GM20000 (cell line): Measurements from ENCODE around the gene SRSF7.
"Not testable (repeated sequence)": the region's sequence is repeated elsewhere in the genome, so short reads cannot be mapped to it uniquely, and the experiment has no call there.

Source experiments
- DNase-seq: peaks from one replicate; pipeline ENCODE4 v3.0.0; 2012; ENCODE audit warnings: low spot score
- TF ChIP-seq, protein P1 (sequence below): IDR thresholded peaks from 2 replicates; pipeline ENCODE4 v1.5.1; 2012; ENCODE audit warnings: mild to moderate bottlenecking, control low read depth; ENCODE audit errors: extremely low read depth, missing control alignments

The SRSF7 gene

GRCh38 chr2:38718601-38719000 is 32.6 kb downstream of the SRSF7 start:
- TF ChIP-seq, protein P1, sequence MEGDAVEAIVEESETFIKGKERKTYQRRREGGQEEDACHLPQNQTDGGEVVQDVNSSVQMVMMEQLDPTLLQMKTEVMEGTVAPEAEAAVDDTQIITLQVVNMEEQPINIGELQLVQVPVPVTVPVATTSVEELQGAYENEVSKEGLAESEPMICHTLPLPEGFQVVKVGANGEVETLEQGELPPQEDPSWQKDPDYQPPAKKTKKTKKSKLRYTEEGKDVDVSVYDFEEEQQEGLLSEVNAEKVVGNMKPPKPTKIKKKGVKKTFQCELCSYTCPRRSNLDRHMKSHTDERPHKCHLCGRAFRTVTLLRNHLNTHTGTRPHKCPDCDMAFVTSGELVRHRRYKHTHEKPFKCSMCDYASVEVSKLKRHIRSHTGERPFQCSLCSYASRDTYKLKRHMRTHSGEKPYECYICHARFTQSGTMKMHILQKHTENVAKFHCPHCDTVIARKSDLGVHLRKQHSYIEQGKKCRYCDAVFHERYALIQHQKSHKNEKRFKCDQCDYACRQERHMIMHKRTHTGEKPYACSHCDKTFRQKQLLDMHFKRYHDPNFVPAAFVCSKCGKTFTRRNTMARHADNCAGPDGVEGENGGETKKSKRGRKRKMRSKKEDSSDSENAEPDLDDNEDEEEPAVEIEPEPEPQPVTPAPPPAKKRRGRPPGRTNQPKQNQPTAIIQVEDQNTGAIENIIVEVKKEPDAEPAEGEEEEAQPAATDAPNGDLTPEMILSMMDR = no peak
- no peak for DNase-seq

GRCh38 chr2:38716185-38716584 is 35.0 kb downstream of the SRSF7 start:
- TF ChIP-seq, protein P1 = no peak
- no peak for DNase-seq

DNA sequence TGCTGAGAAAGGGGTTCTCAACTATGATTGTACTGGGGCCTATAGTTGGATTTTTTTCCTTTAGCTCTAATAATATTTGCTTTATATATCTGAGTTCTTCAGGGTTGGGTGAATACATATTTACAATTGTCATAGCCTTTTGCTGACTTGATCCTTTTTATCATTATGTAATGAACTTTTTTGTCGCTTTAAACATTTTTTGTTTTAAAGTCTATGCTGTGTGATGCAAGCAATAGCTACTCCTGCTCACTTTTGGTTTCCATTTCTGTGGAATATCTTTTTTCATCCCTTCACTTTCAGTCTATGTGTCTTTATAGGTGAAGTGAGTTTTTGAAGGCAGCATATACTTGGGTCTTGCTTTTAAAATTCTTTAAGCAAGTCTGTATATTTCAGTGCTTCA is 36.2 kb downstream of the SRSF7 start:
- DNase-seq = not testable (repeated sequence)

DNA sequence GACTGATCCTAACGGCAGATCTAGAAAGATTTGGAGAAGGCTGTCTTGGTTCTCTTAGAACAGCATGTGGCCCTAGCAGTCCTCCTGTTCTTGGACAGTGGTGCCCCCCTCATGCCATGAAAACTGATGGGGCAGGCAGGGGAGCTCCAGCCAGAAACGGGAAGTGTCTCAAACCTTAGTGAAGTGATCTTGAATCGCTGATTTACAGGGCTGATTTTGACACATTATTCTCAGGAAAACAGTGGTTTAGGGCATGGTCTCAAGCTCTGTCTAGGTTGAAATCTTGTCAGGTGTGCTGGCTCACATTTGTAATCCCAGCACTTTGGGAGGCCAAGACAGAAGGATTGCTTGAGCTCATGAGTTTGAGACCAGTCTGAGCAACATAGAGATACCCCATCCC is 37.8 kb downstream of the SRSF7 start:
- TF ChIP-seq, protein P1 = no peak
- no peak for DNase-seq

DNA sequence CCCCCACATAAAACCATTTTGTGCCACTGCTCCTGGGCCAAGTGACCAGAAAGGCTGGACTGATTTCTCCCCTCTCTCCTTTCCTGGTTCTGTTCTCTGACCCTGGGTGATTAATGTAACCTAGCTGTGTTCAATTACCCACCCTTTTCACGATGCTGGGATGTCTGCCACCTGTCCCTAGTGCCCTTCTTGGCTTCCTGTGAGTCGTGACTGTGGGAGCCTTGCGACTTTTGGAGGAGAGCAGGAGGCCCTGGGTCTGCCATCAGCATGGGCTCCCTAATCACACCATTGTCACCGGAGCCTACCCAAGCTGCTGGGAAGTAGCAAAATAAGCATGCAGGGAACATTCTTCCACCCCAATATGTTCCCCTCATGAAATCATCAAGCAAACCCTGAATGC is 38.3 kb downstream of the SRSF7 start:
- no peak for DNase-seq
- TF ChIP-seq, protein P1 = no peak

- TF ChIP-seq, protein P1 = no peak
- no peak for DNase-seq
Observed at GRCh38 chr2:38712413-38712812, 38.7 kb downstream of the SRSF7 start.

GRCh38 chr2:38711558-38711957 is 39.6 kb downstream of the SRSF7 start:
- DNase-seq = no peak
- TF ChIP-seq, protein P1 = no peak

DNA sequence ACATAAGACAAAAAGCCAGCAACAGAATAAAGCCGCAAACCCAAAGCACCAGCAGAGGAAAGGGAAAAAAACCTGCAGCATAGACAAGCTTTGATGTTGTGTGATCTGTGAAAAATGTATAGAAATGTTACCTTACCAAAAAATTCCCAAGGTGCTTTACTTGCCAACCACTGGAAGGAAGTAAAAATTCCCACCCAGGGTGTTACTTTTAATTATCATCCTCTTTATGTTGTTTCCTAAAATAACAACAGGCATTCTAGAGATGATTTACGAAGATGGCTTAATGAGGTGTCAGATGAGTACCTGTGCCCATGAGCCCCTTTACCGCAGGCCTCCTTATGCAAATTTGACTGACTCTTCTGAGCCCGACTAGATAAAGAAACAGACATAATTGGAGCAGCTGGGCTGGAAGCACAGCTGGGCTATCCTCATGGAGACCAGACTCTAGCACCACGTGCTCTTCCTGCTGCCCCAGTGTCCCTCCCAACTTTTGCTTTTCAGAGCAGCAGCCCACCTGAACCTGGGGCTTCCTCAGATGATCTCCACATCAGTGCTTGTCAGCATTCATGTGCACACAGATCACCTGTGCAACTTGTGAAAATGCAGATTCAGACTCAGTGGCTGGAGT is 41.5 kb downstream of the SRSF7 start:
- TF ChIP-seq, protein P1 = no peak
- no peak for DNase-seq
